NCI-H2081 treated with DMSO at 0.1 percent for 48 hours (cell line): ENCODE measurements around the gene RNF223.
A peak's percentile ranks its signal among the peaks of the same experiment; 100 is the strongest.

ENCODE experiments used
- DNase-seq: peaks from one replicate; lab custom pipeline; 2025; lab: John Stamatoyannopoulos, UW

Gene RNF223

DNA sequence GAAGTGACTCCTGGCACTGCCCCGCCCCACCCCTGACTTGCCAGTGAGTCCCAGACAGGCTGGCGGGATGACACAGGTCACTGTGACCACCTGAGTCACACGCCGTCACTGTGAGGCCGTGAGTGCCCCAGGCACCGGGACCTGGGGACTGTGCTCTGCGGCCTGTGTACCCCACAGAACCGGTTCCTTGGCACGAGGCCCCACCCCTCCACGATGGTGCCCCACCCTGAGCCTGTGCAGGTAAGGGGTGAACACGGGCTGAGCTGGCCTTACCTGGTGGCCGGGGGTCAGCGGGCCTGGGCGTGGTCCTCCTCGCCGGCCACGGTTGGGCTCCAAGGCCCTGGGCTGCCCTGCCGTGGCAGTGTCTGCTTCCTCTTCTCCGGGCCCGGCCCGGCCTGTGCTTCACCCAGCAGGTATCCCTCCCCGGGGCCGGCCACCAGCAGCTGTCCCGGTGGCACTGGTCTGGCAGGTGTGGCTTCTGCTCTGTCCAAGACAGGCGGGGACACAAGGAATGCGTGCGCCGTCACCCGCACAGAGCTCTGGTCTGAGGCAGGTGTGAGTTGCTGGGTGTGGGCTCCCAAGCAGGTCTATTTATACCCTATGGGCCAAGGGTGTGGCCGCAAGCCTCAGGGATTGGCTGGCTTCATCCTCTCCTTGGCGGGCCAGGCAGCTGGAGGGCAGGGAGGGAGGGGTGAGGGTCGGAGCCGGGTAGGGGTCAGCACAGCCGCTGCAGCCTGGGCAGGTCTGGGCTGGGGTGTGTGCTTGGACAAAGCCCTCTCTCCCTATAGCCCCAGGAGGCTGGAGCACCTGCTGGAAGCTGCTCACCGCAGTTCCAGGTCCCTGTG lies at the start of gene RNF223:
Gene RNF223 (minus strand): TSS at position 564 of the 845 bp plus-strand sequence. CDS start 1,740 bp downstream, outside the sequence.
- DNase-seq = no peak

DNA sequence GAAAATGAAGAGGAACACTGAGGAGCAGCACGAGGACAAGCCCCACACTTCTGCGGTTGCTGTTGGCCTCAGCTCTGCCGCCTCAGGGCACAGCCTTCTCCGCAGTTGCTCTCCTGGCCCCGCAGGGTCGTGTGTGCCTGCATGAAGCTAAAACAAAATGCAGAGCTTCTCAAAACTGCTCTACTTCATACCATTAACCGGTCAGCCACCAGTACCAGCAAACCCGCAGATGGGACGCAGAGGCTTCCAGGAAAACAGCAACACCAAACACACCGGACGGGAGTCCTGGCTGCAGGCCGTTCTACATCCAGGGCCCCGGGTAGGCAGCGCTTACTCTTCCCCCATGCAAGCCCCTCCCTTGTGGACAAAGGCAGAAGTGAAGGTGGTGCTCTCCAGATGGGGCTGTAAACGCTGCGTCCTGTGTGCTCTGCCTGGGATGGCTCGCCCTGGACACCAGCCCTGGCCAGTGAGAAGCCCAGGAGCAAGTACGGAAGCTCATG lies 48.9 kb upstream of the RNF223 start:
- no peak for DNase-seq

DNA sequence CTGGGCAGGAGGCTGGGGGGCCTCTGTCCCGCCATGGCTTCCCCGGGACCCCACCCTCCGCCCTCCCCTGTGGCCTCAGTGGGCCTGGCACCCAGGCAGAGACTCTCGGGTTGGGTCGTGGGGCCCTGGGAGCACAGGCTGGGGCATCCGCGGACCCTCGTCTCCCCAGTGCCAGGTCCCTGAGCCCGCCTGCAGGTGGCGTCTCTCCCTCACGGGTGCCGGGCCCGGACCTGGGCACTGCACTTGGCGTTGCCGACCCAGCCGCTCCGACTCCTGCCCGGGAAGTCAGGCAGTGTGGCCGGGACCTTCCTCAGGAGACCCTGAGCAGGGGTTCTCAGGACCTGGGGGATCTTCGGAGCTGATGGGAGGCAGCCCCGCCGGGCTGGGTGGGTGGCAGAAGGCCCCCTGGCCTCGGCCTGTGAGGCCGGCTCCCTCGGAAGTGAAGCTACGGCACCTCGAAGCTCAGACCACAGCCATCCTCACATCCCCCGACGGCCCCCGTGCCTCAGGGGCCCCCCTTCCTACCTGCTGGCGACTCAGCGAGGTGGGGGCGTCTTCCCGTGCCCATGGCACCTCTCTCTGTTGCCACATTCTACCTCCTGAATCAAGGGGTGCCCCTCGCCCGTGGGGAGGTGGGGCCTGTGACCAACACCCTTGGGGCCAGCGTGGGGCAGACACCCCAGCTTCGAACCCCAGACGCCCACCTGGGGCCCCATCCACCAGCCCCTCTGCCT lies 48.1 kb upstream of the RNF223 start:
- DNase-seq = no peak

DNA sequence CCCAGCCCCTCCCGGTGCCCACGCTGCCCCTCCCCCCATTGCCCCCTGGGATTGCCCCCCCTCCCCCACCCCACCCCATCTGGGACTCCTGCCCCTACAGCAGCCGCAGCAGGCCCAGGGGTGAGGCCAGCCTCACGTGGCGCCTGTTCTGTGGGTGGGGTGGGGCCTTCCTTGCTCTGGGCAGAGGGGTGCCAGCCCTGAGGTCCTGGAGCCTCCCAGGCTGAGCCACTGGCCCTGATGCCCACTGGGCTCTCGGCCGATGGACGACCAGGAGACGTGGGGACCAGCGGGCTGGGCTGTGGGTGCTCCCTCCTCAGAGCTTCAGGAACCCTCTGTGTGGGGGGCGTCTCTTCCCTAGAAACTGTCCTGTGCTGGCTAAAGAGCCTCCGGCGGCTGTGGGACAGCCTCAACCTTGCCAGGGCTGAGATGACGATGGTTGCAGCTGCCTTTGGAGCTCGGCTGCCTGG lies 47.5 kb upstream of the RNF223 start:
- no peak for DNase-seq

DNA sequence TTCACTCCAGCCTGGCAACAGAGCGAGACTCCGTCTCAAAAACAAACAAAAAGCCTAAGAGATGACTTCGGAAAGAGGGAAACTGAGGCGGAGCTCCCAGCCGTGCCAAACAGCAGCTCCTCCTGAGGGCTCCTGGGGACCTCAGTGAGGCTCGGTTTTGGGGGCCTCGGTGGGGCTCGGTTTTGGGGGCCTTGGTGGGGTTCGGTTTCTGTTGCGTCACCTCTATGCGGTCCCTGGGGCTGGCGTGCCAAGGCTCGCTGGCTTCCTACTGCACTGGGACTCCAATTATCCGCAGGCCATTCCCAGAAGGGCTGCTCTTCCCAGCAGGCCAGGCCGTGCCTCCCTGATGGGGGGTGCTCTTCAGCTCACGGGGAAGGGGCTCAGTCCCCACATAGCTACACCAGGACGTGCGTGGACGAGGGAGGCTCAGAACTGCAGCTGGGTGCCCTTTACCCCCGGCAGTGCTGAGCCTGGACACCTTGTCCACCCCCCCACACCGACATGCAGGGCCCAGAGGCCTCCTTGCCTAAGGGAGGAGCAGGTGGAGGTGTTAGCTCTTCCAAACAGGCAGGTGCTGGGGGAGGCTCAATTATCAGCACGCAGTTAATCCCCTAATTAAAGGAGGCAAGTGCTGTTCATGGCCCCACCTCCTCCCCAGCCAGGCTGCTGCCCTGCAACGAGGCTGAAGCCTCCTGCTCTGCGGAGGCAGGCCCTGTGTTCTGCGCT lies 46.9 kb upstream of the RNF223 start:
- DNase-seq = no peak

DNA sequence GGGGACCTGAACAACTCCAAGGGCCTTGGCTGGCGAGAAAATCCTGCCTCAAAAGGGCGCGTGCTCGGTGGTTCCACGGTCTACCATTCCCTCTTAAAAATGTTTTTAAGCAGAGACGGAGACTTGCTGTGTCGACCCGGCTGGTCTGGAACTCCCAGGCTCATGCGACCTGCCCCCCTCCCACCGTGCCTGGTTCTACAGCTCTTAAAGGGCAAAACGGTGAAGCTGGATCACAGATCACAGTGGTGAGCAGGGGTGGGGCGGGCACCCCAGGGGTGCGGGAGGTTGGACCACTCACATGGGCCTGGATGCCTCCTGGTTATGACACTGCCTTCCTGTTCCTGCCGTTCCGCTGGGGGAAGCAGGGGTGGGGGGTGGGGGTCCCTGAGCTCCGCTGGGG lies 46.0 kb upstream of the RNF223 start:
- no peak for DNase-seq

DNA sequence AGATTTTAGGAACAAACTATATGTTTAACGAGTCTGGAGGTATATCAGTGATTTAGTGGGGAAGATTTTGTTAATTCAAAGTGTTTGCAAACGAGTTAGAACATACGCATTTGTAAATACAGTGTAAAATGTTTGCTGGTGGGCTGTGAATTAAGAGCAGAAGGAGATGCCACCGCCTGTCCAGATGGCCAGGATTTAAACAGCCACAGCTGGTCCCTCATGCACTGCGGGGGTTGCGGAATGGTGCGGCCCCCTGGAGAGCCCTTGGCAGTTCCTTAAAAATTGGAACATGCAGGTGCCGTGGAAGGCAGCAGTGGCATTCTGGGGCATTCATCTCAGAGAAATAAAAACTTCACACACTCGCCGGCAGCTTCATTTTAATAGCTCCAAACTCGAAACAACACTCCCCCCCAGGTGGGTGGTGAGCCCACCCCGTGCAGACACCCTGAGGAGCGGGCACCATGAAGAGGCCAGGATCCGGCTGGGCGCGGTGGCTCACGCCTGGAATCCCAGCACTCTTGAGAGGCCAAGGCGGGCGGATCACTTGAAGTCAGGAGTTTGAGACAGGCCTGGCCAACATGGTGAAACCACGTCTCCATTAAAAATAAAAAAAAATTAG lies 45.3 kb upstream of the RNF223 start:
- DNase-seq = no peak

DNA sequence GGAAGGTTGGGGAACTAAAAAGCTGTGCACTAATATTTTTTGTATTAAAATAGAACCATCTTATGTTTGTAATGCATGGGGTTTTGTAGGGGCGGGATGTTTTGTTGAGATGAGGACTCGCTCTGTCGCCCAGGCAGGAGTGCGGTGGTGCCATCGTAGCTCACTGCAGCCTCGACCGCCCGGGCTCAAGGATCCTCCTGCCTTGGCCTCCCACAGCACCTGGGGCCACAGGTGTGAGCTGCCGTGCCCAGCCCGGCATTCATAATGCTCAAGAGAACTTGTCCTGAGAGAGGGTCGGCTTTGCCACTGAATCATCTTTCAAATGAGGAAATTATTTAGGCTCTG lies 44.7 kb upstream of the RNF223 start:
- no peak for DNase-seq

DNA sequence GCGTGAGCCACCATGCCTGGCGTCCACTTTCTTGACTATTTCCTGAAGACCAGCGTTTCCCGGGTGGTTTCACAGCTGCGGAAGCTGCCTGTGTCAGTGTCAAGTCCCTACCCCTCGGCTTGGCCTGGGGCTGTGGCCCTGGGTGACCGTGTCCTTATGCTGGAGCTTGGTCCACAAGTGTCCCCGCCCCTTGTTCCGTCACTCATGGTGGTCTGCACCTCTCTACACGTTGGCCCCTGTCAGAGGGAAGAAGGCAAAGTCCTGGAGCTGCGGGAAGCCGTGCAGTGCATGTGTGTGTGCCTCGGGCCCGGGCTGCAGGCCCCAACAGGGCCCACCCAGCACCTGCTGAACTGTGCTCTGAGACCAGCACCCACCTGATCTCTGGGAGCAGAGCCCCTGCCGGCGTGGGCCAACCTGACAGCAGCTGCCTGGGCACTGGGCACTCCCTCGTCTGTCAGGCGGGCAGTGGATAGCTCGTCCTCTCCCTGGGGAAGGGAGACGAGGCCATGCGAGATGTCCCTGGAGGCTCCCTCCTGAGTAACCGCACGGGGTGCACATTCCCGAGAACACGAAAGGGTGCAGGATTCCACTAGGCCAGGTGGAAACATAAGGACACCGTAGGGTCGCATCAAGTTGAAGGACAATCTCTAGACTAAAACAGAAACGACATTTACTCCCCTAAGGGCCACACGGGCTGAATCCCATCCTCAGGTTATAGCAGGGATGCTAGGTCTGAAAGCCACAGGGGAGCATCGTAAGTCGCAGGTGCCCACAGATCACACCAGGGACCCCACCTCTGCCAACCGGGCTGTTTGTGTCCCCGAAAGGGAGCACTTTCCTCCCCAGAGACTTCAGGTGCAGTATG lies 44.1 kb upstream of the RNF223 start:
- DNase-seq = no peak

DNA sequence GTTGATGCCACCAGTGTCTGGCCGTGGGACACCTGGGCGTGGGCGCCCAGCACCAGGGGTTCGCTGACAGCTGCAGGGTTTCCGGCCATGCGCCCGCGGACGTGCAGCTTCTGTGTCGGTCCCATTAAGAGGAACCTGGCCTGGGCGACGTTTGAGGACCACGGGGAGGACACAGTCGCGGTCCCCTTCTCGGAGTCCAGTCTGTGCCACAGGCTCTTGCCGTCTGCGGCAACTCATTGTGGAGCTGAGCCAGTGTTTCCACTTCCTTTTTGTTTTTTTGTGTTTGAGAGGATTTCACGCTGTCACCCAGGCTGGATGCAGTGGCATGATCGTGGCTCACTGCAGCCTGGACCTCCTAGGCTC lies 43.3 kb upstream of the RNF223 start:
- DNase-seq = no peak

DNA sequence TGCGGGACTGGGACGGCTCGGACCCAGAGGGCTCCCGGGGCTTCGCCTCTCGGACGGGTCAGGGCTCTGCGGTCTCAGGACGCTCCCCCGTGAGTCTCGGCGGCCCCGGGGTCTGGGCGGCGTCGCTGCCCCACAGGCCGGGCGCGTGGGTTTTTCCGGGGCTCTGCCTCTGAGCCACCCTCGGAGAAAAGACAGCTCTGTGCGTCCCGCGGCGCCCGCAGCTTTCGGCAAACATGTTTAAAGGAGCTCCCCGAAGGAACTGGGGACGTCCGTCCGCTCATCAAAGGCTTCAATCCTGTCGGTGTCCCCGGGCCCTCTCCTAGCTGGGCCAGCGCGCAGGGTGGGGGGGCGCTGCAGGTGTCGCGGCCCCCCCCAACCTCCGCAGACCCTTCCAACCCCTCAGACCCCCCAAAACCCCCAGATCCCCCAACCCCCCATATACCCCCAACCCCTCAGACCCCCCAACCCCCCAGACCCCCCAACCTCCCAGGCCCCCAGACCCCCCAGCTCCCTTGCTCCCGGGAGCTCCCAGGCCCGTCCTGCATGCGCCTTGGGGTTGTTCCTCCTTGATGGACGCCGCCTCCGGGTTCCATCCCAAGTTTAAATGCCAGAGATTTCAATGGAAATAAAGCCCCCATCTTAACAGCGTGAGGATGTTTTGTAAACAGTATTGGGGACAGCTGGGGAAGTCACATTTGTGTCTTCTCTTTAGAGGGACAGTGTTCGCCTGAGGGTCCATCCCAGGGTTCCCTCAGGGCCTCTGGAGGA lies 42.8 kb upstream of the RNF223 start:
- DNase-seq = no peak

DNA sequence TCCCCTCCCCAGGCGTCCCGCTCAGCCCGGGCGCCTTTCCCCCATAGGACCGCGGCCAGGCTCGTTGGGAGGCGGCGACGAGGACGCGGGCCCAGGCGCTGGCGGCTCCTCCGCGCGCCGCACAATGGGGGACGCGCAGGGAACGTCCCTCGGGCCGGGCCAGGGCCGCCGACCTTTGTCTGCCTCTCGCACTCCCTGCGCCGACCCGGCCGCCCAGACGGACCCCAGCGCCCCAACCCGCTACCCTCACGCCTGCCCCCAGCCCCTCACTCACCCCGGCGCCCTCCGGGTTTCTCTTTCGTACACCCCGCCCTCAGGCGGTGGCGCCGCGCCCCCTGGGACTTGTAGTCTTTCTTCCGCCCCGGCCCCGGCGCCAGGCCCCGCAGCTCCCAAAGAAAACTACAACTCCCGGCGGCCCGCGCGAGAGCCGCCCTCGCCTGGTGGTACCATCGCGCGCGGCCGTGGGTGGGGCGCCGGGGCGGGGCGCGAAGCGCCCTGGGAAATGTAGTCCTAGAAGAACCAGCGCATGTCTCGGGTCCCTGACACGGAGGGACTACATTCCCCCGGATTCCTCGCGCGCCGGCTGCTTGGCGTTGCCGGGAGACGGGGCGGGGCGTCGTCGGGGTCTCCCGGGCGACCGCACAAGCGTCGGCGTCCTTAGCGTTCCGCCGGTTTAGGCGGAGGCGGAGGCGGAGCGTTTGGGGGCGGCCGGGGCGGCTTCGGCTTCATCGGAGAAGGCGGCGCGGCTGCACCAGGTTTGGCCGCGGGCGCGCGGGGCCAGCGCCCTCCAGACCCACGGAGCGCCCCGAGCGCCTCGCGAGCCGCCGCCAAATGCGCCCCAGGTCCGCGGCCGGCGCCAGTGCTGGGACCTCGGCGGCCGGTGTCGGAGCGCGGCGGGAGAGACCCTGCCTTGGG lies 41.9 kb upstream of the RNF223 start, which contains the start of gene C1orf159:
Gene C1orf159 (minus strand): TSS at position 304 of the 915 bp plus-strand sequence. CDS start 24,546 bp downstream, outside the sequence.
- DNase-seq = peak; percentile 90

DNA sequence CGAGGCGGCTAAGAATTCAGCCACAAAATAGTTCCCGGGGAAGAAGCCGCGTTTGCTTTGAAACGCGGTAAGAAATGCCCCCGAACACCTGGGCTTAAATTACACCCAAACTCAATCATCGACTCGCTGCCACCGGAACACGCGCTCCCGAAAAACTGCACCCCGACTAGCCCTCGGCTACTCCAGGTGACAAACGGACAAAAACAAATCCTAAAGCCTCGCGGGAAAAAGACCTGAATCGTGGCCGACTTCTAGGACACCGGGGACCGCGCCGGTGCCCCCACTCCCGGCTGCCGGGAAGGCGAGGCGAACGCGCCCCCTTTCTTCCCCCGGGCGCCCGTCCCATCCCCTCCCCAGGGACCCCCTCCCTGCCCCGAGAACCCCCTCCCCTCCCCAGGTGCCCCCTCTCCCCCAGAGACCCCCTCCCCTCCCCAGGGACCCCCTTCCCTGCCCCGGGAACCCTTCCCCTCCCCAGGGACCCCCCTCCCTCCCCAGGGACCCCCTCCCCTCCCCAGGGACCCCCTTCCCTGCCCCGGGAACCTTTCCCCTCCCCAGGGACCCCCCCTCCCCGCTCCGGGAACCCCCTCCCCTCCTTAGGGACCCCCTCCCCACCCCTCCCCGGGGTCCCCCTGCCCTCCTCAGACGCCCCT lies 41.2 kb upstream of the RNF223 start:
- DNase-seq = no peak

DNA sequence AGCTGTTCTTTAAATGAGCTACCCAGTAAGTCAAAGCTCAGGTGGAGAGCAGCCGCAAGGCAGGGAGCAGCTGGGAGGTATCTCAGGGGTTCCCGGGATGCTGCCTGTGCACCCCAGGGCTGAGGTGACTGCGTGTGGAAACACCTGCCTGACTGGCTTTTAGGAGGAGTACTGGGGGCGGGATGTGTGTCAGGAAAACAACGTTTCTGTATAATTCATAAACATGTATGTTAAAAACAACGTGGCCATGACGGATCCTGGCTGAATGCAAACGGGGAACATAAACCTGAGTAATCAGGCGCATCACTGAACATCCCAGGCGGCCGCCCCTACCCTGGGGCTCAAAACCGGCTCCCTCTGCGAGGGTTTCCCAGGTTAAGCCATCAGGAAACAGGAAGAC lies 40.3 kb upstream of the RNF223 start:
- no peak for DNase-seq

DNA sequence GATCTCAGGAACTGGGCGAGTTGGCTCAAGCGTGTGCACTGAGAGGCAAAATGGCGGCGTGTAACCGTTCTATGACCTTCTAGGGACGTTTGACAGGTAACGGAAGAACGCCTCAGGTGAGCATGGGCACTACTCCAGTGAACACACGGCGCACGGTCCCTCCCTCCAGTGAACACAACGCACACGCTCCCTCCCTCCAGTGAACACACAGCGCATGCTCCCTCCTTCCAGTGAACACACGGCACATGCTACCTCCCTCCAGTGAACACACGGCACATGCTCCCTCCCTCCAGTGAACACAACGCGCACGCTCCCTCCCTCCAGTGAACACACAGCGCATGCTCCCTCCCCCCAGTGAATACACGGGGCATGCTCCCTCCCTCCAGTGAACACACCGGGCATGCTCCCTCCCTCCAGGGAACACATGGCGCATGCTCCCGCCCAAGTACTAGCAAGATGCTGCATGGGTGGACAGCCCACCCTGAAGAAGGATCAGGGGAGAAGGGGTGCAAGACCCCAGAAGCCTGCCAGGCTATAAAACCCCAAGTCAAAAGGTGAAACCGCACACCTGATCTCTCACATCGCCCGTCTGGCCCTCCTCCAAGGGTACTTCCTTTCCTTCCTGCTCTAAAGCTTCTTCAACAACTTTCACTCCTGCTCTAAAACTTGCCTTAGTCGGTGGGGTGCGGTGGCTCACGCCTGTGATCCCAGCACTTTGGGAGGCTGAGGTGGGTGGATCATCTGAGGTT lies 38.3 kb upstream of the RNF223 start:
- no peak for DNase-seq

DNA sequence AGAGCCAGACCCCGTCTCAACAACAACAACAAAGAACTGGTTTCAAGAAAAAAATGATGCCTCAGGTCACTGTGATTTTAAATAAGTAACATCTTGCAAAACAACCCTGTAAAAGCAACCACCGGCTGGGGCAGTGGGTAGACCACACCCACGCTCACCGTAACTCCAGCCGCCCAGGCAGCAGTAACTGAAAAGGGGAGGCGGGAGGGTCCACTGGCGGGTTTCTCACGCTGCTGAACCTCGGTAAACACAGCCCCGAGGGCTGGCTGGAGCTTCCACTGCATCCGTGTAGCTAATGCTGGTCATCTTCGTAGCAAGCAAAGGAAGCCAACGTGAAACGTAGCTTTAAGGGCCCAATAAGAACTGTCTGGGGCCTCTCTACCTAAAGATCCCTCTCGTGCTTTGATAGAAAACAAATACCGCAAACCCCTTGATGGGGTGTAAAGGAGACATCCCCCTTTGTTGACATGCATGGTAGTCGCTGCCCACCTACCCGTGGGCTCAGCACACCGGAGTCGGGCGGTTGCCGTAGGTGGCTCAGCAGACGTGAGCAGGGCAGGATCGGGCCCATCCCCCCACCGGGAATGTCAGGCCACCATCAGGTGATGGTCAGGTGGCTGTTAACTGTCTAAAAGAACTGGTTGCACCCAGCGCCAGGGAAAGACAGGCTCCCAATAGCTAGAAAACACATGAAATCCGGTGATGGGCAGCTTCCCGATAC lies 37.6 kb upstream of the RNF223 start:
- DNase-seq = no peak

DNA sequence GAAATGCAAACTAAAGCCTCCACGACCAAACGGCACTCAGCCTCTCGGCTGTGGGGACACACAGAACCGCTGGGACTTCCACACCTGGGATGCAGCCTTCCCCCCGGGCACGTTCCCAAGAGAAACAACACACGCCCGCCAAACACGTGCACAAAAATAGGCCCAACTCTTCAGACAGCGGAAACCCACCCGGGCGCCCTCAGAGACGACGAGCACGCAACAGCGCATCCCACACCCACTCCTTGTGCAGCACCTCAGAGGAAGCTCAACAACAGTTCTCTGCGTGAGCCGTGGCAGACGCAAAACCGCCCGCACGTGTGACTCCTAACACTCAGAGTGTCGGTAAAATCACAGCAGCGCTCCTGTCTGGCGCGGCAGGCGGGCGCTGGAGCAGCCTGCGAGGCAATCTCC lies 36.5 kb upstream of the RNF223 start:
- no peak for DNase-seq
